Activated naive CD8-positive, alpha-beta T cell treated with anti-CD3 and anti-CD28 coated beads, Interleukin-2, amount 10 ng/mL, durations not matched to agents 7 days and 5 days (primary cell): ENCODE measurements around the gene RXFP2. TPM values are rescaled to one million over a fixed set of nuclear protein-coding genes. Genes with fewer than 3 reads are reported as not detected.

Experiments
- ATAC-seq: fragments of 150-1000 bp; cut with Tn5 transposase; one replicate; pipeline ENCODE4 v1.10.0; 2021; ENCODE audit warnings: low read depth, moderate library complexity
- POLR2A ChIA-PET: fragments of 350-600 bp; sonication (Branson Sonifier 250); formaldehyde crosslinking; loops from one replicate; lab custom pipeline; 2021; ENCODE audit warnings: antibody characterized with exemption; lab: Charles Lee
- DNase-seq: peaks from one replicate; pipeline ENCODE4 v3.0.0; 2021
- H3K27ac Mint-ChIP-seq: one replicate; pipeline ENCODE4 v1.8.0; 2022; ENCODE audit warnings: mild to moderate bottlenecking, mixed read lengths
- H3K27me3 Mint-ChIP-seq: one replicate; pipeline ENCODE4 v1.8.0; 2022; ENCODE audit warnings: mild to moderate bottlenecking, moderate library complexity, mixed read lengths
- H3K36me3 Mint-ChIP-seq: one replicate; pipeline ENCODE4 v1.8.0; 2021; ENCODE audit warnings: mild to moderate bottlenecking, mixed read lengths
- H3K4me1 Mint-ChIP-seq: one replicate; pipeline ENCODE4 v1.8.0; 2021; ENCODE audit warnings: mixed read lengths
- H3K4me3 Mint-ChIP-seq: one replicate; pipeline ENCODE4 v1.8.0; 2022; ENCODE audit warnings: mild to moderate bottlenecking, moderate library complexity, mixed read lengths
- H3K9me3 Mint-ChIP-seq: one replicate; pipeline ENCODE4 v1.8.0; 2021; ENCODE audit warnings: mixed read lengths
- total RNA-seq, 2 experiments: library from RNA; stranded (reverse); gene quantifications; one replicate each; pipeline ENCODE4 v1.2.3, GENCODE V29; 2021

Gene RXFP2
- total RNA-seq, 2 experiments from 2014 or later, result not detected

DNA sequence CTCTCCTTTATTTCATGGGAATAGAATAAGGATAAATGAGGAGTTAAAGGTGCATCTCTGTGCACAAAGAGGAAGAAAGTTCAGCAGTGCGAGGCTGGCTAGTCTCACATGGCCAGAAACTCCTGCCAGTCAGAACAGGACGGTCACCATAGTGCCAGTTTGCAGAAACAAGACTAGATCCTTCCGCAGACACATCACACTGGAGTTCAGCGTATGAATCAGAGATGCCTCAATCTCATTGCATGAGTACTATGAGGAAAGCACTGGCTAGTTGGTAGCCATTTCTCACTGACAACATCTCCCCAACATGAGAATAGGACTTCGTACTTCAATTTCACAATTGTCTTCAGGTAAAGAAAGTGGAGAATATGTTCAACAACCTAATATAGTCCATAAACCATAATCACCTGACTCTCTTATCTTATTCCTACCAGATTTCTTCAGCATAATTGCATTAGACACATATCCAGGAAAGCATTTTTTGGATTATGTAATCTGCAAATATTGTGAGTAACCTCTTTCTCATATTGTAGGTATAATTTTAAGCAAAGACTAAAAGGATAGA lies 34.9 kb downstream of the RXFP2 start:
- peaks cover 9% of the 10 kb centered on the region for H3K27me3 Mint-ChIP-seq
- H3K4me3 Mint-ChIP-seq, result no peak overlapping the region
- no peak for ATAC-seq
- no peaks in the 10 kb centered on the region for H3K36me3 Mint-ChIP-seq
- H3K9me3 Mint-ChIP-seq, result no peaks in the 10 kb centered on the region
- POLR2A ChIA-PET, result no interaction called here
- peaks cover 2% of the 10 kb centered on the region for H3K4me1 Mint-ChIP-seq
- no peak overlapping the region for H3K27ac Mint-ChIP-seq
- DNase-seq, result no peak

DNA sequence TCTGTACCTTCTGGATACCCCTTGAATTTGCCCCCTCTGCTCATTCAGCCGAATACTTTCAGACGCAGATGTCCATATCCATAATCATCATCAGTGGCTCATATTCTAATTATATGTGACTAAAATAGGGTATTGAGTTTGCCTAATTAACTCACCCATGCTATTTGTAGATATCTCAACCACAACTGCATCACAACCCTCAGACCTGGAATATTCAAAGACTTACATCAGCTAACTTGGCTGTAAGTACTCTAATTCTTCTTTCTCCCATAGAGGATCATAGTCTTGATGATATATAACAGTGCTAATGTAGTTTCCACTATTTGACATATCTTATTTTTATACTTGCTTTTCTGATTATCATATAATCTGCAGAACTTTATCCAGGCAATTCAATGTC lies 35.8 kb downstream of the RXFP2 start:
- ATAC-seq (no peak), DNase-seq (no peak)
- POLR2A ChIA-PET, result no interaction called here
- H3K4me3 Mint-ChIP-seq, result no peak overlapping the region
- H3K9me3 Mint-ChIP-seq, result no peaks in the 10 kb centered on the region
- H3K27me3 Mint-ChIP-seq, result peaks cover 9% of the 10 kb centered on the region
- no peak overlapping the region for H3K27ac Mint-ChIP-seq
- H3K36me3 Mint-ChIP-seq, result no peaks in the 10 kb centered on the region
- H3K4me1 Mint-ChIP-seq, result peaks cover 2% of the 10 kb centered on the region

GRCh38 chr13:31775686-31776085 lies 36.4 kb downstream of the RXFP2 start:
- H3K36me3 Mint-ChIP-seq, result no peaks in the 10 kb centered on the region
- no peaks in the 10 kb centered on the region for H3K9me3 Mint-ChIP-seq
- DNase-seq (no peak), ATAC-seq (no peak)
- peaks cover 9% of the 10 kb centered on the region for H3K27me3 Mint-ChIP-seq
- POLR2A ChIA-PET, result no interaction called here
- no peak overlapping the region for H3K27ac Mint-ChIP-seq
- H3K4me1 Mint-ChIP-seq, result peaks cover 2% of the 10 kb centered on the region
- H3K4me3 Mint-ChIP-seq, result no peak overlapping the region

GRCh38 chr13:31781064-31781463 lies 41.7 kb downstream of the RXFP2 start:
- Mint-ChIP-seq H3K36me3 (no peaks in the 10 kb centered on the region), H3K27me3 (peaks cover 13% of the 10 kb centered on the region), H3K4me3 (no peak overlapping the region), H3K4me1 (no peaks in the 10 kb centered on the region), H3K9me3 (no peaks in the 10 kb centered on the region), H3K27ac (no peak overlapping the region)
- no peak for DNase-seq
- no peak for ATAC-seq
- POLR2A ChIA-PET, result no interaction called here

DNA sequence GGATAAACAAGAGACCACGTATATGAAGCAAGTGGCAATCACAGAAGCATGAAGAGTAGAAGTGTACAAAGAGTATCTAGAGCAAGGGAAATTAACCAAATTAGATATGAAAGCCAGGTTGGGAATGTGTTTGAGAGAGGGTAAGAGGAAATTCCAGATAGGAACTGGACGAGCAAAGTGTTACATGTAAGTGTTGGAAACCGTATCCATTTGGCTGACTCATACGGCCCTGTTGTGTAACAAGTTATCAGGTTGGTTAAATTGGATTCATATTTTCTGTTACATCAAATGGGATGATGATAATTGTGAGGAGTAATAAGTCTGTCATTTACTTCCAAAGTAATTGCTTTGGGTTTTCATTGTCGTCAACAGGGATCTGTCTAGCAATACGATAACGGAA lies 46.7 kb downstream of the RXFP2 start:
- H3K4me1 Mint-ChIP-seq, result no peaks in the 10 kb centered on the region
- no peak for ATAC-seq

GRCh38 chr13:31790992-31791391 lies 51.7 kb downstream of the RXFP2 start:
- no peak for ATAC-seq
- DNase-seq, result no peak
- H3K27me3 Mint-ChIP-seq, result peaks cover 5% of the 10 kb centered on the region
- POLR2A ChIA-PET, result no interaction called here
- no peaks in the 10 kb centered on the region for H3K36me3 Mint-ChIP-seq
- H3K4me1 Mint-ChIP-seq, result no peaks in the 10 kb centered on the region
- no peak overlapping the region for H3K27ac Mint-ChIP-seq
- H3K9me3 Mint-ChIP-seq, result no peaks in the 10 kb centered on the region
- H3K4me3 Mint-ChIP-seq, result no peak overlapping the region

More for the DNA sequence above, 46.7 kb downstream of the RXFP2 start:
- H3K27me3 Mint-ChIP-seq, result peaks cover 10% of the 10 kb centered on the region
- H3K36me3 Mint-ChIP-seq, result no peaks in the 10 kb centered on the region
- H3K9me3 Mint-ChIP-seq, result no peaks in the 10 kb centered on the region
- no peak overlapping the region for H3K27ac Mint-ChIP-seq
- POLR2A ChIA-PET, result no interaction called here
- DNase-seq, result no peak
- H3K4me3 Mint-ChIP-seq, result no peak overlapping the region

DNA sequence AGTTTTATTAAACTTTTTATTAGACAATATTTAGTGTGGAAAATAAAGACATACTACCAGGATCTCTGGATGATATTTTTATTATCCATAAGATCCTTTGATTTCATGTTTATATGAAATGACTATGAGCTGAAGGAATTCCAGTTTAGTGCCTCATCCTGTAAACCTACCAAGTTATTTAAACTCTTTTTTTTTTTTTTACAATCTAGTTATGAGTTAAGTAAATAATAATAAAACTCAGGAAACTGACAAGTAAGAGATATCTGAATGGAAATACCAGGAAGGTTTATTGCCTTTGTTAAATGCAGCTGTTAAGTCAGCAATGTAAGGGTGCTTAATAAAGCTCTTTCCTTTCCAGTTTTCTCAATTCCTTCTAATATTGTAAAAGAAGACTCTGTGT lies 53.9 kb downstream of the RXFP2 start:
- DNase-seq, result no peak
- ATAC-seq, result no peak
- no peak overlapping the region for H3K4me3 Mint-ChIP-seq
- POLR2A ChIA-PET, result no interaction called here
- H3K27me3 Mint-ChIP-seq, result peaks cover 5% of the 10 kb centered on the region
- no peaks in the 10 kb centered on the region for H3K9me3 Mint-ChIP-seq
- H3K36me3 Mint-ChIP-seq, result no peaks in the 10 kb centered on the region
- no peaks in the 10 kb centered on the region for H3K4me1 Mint-ChIP-seq
- no peak overlapping the region for H3K27ac Mint-ChIP-seq

DNA sequence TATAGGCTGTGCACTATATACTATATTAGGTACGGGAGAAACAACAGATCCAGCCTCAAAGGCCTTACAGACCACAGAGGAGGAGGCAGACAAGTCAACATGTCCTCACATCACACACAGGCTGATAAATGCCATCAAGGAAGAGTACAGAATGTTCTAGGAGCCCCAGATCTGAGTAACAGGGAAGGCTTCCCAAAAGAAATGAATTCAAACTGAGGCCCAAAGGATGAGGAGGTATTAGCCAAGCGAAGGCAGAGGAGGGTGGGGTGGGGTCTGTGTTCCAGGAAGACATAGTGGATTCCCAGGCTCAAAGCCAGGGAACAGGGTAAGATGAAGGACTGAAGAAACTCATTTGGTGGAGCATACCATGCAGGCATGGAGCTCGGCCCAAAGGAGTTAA lies 55.1 kb downstream of the RXFP2 start:
- Mint-ChIP-seq H3K4me1 (no peaks in the 10 kb centered on the region), H3K9me3 (no peaks in the 10 kb centered on the region), H3K4me3 (no peak overlapping the region), H3K36me3 (no peaks in the 10 kb centered on the region), H3K27ac (no peak overlapping the region), H3K27me3 (peaks cover 5% of the 10 kb centered on the region)
- no peak for DNase-seq
- POLR2A ChIA-PET, result no interaction called here
- no peak for ATAC-seq

DNA sequence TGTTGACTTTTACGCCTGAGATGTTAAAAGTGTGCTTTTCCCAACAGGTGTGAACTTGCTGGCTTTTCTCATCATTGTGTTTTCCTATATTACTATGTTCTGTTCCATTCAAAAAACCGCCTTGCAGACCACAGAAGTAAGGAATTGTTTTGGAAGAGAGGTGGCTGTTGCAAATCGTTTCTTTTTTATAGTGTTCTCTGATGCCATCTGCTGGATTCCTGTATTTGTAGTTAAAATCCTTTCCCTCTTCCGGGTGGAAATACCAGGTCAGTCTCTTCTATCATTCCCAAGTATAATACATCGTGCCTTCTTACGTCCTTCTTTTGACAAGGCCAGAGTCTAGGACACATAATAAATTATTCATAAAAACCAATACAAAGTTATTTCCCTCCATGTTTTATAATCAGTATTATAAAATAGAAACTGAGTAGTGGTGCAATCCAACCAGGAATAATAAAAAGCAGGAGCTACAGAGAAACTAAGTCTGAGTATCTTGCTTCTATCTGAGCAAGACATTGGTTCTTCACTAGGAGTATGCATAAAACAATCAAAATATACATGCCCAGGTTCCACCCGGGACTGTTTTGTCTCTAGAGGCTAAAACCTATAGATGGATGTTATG lies 57.9 kb downstream of the RXFP2 start:
- POLR2A ChIA-PET, result no interaction called here
- DNase-seq (no peak), ATAC-seq (no peak)
- peaks cover 3% of the 10 kb centered on the region for H3K4me1 Mint-ChIP-seq
- peaks cover 1% of the 10 kb centered on the region for H3K27me3 Mint-ChIP-seq
- no peak overlapping the region for H3K4me3 Mint-ChIP-seq
- H3K27ac Mint-ChIP-seq, result no peak overlapping the region
- H3K9me3 Mint-ChIP-seq, result no peaks in the 10 kb centered on the region
- no peaks in the 10 kb centered on the region for H3K36me3 Mint-ChIP-seq

DNA sequence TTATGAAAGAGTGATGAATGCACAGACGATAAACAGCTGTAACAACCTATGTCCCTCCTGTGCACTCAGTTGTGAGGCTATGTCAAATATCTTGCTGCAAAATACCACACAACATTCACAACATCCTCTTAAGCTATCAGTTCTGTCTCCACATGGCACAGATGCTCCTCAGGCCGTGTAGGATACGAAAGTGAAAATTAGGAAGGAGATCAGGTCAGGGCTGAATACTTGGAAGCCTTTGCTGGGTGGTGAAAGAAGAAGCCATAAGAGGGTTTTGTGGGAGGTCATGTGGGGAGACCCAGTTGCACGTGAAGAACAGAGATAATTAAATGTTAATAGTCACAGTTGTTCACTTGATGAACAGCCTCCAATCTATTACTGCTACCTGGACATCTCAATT lies 58.9 kb downstream of the RXFP2 start:
- DNase-seq, result no peak
- Mint-ChIP-seq H3K9me3 (no peaks in the 10 kb centered on the region), H3K27ac (no peak overlapping the region), H3K4me1 (peaks cover 3% of the 10 kb centered on the region), H3K27me3 (peaks cover 1% of the 10 kb centered on the region), H3K36me3 (no peaks in the 10 kb centered on the region), H3K4me3 (no peak overlapping the region)
- POLR2A ChIA-PET, result no interaction called here
- no peak for ATAC-seq

GRCh38 chr13:31801088-31801487 lies 61.8 kb downstream of the RXFP2 start:
- no peaks in the 10 kb centered on the region for H3K27me3 Mint-ChIP-seq
- no peaks in the 10 kb centered on the region for H3K9me3 Mint-ChIP-seq
- H3K27ac Mint-ChIP-seq, result no peak overlapping the region
- no peaks in the 10 kb centered on the region for H3K36me3 Mint-ChIP-seq
- ATAC-seq, result no peak
- H3K4me1 Mint-ChIP-seq, result peaks cover 3% of the 10 kb centered on the region
- DNase-seq, result no peak
- no peak overlapping the region for H3K4me3 Mint-ChIP-seq
- POLR2A ChIA-PET, result no interaction called here

DNA sequence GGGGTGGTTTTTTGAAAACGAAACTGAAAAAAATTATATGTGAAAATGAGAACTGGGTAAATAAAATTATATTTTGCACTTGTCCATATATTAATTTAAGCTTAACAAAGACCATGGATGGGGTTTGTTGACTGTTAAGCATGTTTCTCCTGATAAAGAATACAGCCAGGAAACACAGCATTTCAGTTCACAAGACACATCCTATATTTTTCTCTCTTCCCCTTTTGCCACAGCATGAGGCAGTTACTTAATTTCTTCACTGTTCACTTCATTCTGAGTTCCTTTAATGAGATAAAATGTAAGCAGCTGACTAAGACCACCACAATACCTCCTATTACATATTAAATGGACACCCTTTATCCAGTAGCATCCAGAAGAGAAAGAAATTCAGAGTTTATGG lies 64.0 kb downstream of the RXFP2 start:
- Mint-ChIP-seq H3K4me3 (no peak overlapping the region), H3K27me3 (peaks cover 2% of the 10 kb centered on the region), H3K36me3 (no peaks in the 10 kb centered on the region), H3K4me1 (peaks cover 11% of the 10 kb centered on the region), H3K27ac (no peak overlapping the region), H3K9me3 (no peaks in the 10 kb centered on the region)
- DNase-seq (no peak), ATAC-seq (no peak)
- POLR2A ChIA-PET, result no interaction called here

- no peak overlapping the region for H3K27ac Mint-ChIP-seq
- no peak overlapping the region for H3K4me3 Mint-ChIP-seq
- peaks cover 5% of the 10 kb centered on the region for H3K9me3 Mint-ChIP-seq
- DNase-seq (no peak), ATAC-seq (no peak)
- peaks cover 2% of the 10 kb centered on the region for H3K27me3 Mint-ChIP-seq
- POLR2A ChIA-PET, result no interaction called here
- peaks cover 10% of the 10 kb centered on the region for H3K4me1 Mint-ChIP-seq
- no peaks in the 10 kb centered on the region for H3K36me3 Mint-ChIP-seq
These were observed 66.5 kb downstream of the RXFP2 start for GRCh38 chr13:31805841-31806240.

DNA sequence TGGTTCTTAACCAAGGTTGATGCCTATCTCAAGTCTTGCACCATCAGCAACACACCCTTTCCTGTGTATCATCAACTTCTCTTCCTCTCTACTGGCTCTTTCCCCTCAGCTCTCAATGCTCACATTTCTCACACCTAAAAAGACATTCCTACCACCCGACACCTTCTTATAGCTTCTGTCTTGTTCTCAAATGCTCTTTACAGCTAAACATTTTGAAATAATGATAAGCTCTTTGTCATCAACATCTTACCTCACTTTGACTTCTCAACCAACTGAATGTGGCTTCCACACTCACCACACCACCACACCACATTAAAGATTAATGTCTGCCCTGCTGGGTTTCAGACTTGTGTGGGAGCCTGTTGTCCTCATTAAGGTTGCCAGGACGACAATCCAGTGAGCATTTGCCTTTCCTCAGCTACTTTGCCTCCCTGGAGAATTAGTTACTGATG lies 67.8 kb downstream of the RXFP2 start:
- Mint-ChIP-seq H3K27ac (peak overlapping the region; percentile 53), H3K4me3 (peak overlapping the region; percentile 14), H3K4me1 (peaks cover 8% of the 10 kb centered on the region), H3K36me3 (no peaks in the 10 kb centered on the region), H3K9me3 (peaks cover 11% of the 10 kb centered on the region), H3K27me3 (peaks cover 2% of the 10 kb centered on the region)
- ATAC-seq (no peak), DNase-seq (no peak)
- POLR2A ChIA-PET, result no interaction called here
